Measurements from ENCODE around the gene KRT26.
"Not testable (repeated sequence)": the region's sequence is repeated elsewhere in the genome, so short reads cannot be mapped to it uniquely, and the experiment has no call there.

KRT26 gene

DNA sequence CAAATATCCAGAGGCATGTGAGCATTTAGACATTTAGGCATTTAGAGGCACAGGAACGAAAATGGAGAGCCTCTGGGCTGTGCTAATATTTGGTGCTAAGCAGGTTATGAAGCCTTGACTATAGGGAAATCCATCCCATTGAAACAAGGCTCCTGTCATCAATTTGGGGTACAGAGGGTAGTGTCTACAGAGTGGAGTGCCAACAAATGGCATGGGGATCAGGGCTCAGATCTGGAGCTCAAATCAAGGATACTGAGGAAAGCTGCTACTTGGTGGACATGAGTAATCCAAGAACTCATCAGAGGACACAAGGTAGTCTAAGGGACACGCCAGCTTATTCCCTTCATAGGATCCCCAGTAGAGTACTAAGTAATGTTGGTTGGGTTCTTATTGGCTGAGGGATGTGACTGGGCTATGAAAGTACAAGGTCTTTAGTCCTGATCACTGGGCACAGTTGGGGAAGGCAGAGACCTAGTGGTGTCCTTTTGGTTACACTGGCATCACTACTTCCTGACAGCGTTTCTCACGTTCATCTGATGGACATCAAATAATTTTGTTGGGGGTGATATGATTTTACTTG lies 45.2 kb upstream of the KRT26 start:
- TF ChIP-seq, protein P1, sequence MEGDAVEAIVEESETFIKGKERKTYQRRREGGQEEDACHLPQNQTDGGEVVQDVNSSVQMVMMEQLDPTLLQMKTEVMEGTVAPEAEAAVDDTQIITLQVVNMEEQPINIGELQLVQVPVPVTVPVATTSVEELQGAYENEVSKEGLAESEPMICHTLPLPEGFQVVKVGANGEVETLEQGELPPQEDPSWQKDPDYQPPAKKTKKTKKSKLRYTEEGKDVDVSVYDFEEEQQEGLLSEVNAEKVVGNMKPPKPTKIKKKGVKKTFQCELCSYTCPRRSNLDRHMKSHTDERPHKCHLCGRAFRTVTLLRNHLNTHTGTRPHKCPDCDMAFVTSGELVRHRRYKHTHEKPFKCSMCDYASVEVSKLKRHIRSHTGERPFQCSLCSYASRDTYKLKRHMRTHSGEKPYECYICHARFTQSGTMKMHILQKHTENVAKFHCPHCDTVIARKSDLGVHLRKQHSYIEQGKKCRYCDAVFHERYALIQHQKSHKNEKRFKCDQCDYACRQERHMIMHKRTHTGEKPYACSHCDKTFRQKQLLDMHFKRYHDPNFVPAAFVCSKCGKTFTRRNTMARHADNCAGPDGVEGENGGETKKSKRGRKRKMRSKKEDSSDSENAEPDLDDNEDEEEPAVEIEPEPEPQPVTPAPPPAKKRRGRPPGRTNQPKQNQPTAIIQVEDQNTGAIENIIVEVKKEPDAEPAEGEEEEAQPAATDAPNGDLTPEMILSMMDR (IDR thresholded peaks at IDR 0.05; ENCODE audit: low read depth, low read length, missing control alignments), result no peak
- no peak for DNase-seq (ENCODE audit: low read depth)
- in situ Hi-C loops (cut with HindIII; ENCODE audit: low sequenced_read_pairs), result no loop called here

DNA sequence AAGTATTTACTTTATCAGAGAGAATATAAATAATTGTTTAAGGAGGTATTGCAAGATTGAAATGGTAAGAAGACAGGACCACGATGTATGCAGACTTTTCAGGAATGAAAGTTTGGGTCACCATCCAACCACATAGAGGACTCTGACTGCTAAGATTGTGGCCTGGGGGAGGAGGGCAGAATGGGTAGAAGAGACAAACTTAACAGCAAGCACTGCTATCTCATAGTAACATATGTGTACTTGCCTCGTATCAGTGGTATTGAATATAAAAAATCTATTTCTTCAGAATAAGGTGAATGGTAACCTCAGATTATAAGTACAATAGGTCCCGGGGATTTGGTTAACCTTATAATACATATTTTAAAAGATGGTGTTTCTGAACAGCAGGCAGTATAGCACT lies 44.6 kb upstream of the KRT26 start:
- TF ChIP-seq, protein P1 (IDR thresholded peaks at IDR 0.05; ENCODE audit: low read depth, low read length, missing control alignments), result no peak
- no peak for DNase-seq (ENCODE audit: low read depth)

More for the DNA sequence above, 45.2 kb upstream of the KRT26 start:
- H3K4me3 ChIP-seq (ENCODE audit: low read depth, low read length), result no peak overlapping the region

DNA sequence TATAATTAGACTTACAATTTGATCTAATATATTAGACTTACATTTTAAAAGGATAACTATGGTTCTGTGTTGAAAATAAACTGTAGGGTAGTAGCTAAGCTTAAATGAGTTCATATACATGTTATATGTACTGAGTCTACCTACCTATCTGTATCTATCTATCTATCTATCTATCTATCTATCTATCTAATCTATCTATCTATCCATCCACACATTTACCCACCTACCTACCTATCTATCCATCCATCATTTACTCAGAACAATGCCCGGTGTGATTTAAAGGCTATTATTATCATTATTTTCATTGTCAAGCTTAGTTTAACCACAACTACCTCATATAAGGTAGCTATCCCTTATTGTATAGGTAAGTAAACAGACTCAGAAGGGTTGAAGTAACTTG lies 43.4 kb upstream of the KRT26 start:
- DNase-seq (ENCODE audit: low read depth), result no peak
- no peak overlapping the region for H3K4me3 ChIP-seq (ENCODE audit: low read depth, low read length)
- in situ Hi-C loops (cut with HindIII; ENCODE audit: low sequenced_read_pairs), result no loop called here
- TF ChIP-seq, protein P1 (IDR thresholded peaks at IDR 0.05; ENCODE audit: low read depth, low read length, missing control alignments), result no peak

More for the DNA sequence above, 44.6 kb upstream of the KRT26 start:
- no peak overlapping the region for H3K4me3 ChIP-seq (ENCODE audit: low read depth, low read length)
- in situ Hi-C loops (cut with HindIII; ENCODE audit: low sequenced_read_pairs), result no loop called here

DNA sequence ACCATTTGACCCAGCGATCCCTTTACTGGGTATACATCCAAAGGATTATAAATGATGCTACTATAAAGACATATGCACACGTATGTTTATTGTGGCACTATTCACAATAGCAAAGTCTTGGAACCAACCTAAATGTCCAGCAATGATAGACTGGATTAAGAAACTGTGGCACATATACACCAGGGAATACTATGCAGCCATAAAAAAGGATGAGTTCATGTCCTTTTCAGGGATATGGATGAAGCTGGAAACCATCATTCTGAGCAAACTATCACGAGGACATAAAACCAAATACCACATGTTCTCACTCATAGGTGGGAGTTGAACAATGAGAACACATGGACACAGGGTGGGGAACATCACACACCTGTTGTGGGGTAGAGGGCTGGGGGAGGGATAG lies 42.7 kb upstream of the KRT26 start:
- in situ Hi-C loops (cut with HindIII; ENCODE audit: low sequenced_read_pairs); DNase-seq (ENCODE audit: low read depth); H3K4me3 ChIP-seq (ENCODE audit: low read depth, low read length): not testable (repeated sequence)

- no peak overlapping the region for H3K4me3 ChIP-seq (ENCODE audit: low read depth, low read length)
- in situ Hi-C loops (cut with HindIII; ENCODE audit: low sequenced_read_pairs), result no loop called here
- TF ChIP-seq, protein P1 (IDR thresholded peaks at IDR 0.05; ENCODE audit: low read depth, low read length, missing control alignments), result no peak
- DNase-seq (ENCODE audit: low read depth), result no peak
These were observed 41.8 kb upstream of the KRT26 start for GRCh38 chr17:40813804-40814203.

DNA sequence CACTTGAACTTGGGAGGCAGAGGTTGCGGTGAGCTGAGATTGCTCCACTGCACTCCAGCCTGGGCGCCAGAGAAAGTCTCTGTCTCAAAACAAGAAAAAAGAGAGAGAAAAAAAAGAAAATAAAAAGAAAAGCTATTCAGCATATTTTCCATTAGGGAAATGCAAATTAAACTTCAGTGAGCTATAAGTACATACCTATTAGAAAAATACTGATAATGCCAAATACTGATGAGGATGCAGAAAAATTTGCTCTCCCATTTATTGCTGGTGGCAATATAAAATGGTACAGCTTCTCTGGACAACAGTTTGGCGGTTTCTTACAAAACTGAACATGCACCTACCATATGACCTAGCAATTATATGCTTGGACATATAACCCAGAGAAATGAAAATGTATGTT lies 40.6 kb upstream of the KRT26 start:
- no peak overlapping the region for H3K4me3 ChIP-seq (ENCODE audit: low read depth, low read length)
- in situ Hi-C loops (cut with HindIII; ENCODE audit: low sequenced_read_pairs), result no loop called here
- no peak for DNase-seq (ENCODE audit: low read depth)
- TF ChIP-seq, protein P1 (IDR thresholded peaks at IDR 0.05; ENCODE audit: low read depth, low read length, missing control alignments), result no peak

- no peak for DNase-seq (ENCODE audit: low read depth)
- in situ Hi-C loops (cut with HindIII; ENCODE audit: low sequenced_read_pairs), result no loop called here
- TF ChIP-seq, protein P1 (IDR thresholded peaks at IDR 0.05; ENCODE audit: low read depth, low read length, missing control alignments), result no peak
- no peak overlapping the region for H3K4me3 ChIP-seq (ENCODE audit: low read depth, low read length)
These were observed 38.5 kb upstream of the KRT26 start for GRCh38 chr17:40810494-40810893.

Measured in astrocyte of the cerebellum (primary cell).